Aorta (tissue), 5 donors: ENCODE results near the gene CBLB. TPM values are rescaled to one million over a fixed set of nuclear protein-coding genes. Genes with fewer than 3 reads are reported as not detected.
"Not testable (repeated sequence)": the region's sequence is repeated elsewhere in the genome, so short reads cannot be mapped to it uniquely, and the experiment has no call there.

ENCODE experiments used
- ATAC-seq: fragments of 200-7000 bp; cut with Tn5 transposase; one replicate; pipeline ENCODE4 v1.9.1; 2022; ENCODE audit warnings: moderate library complexity; ENCODE audit not compliant: low FRiP score
- DNase-seq, 2 donors: peaks; one replicate each; pipeline ENCODE4 v3.0.0-alpha.2; 2020
- H3K27ac ChIP-seq, 2 donors: one replicate each; pipeline ENCODE4 v1.5.1; 2013; ENCODE audit warnings: low read length in 2 of 2, mild to moderate bottlenecking in 2 of 2, moderate library complexity in 2 of 2, control low read depth in 1 of 2, inconsistent platforms in 1 of 2, low read depth in 1 of 2
- H3K27me3 ChIP-seq, 2 donors: one replicate each; pipeline ENCODE4 v1.6.1; 2013; ENCODE audit warnings: control low read depth in 1 of 2, low read length in 1 of 2, mild to moderate bottlenecking in 1 of 2, moderate library complexity in 1 of 2; ENCODE audit not compliant: insufficient read depth in 2 of 2, control insufficient read depth in 1 of 2
- H3K36me3 ChIP-seq, 2 donors: one replicate each; pipeline ENCODE4 v1.6.1; 2013; ENCODE audit warnings: control low read depth in 1 of 2, low read length in 1 of 2, mild to moderate bottlenecking in 1 of 2; ENCODE audit not compliant: insufficient read depth in 2 of 2, control insufficient read depth in 1 of 2
- H3K4me1 ChIP-seq, 2 donors: one replicate each; pipeline ENCODE4 v1.6.1; 2013; ENCODE audit warnings: low read length in 2 of 2, control low read depth in 1 of 2, mild to moderate bottlenecking in 1 of 2, moderate library complexity in 1 of 2; ENCODE audit not compliant: insufficient read depth in 2 of 2, control insufficient read depth in 1 of 2
- H3K4me3 ChIP-seq, 2 donors: one replicate each; pipeline ENCODE4 v1.5.1; 2013; ENCODE audit warnings: low read length in 2 of 2, control low read depth in 1 of 2, mild to moderate bottlenecking in 1 of 2
- H3K9me3 ChIP-seq: one replicate; pipeline ENCODE4 v1.6.1; 2013; ENCODE audit warnings: mild to moderate bottlenecking, low read length; ENCODE audit not compliant: control insufficient read depth
- WGBS, 2 donors: extraction: QIAGEN DNeasy Blood & Tissue Kit; methylation state at CpG; one replicate each; pipeline ENCODE4 v1.1.7; 2013; 5-methylcytosine and 5-hydroxymethylcytosine counted together
- intact Hi-C, 2 donors: fragments of 100-400 bp; cut with DNase I; formaldehyde crosslinking; loops; one replicate each; pipeline versions ENCODE4 v1.14.2 to v1.15.0; 2022
- polyA plus RNA-seq, 2 donors: library from polyadenylated mRNA; stranded (reverse); fragments of 200-250 nt; gene quantifications; one replicate each; pipeline ENCODE4 v1.2.3, GENCODE V29; 2013
- total RNA-seq, 2 donors: library from RNA; stranded (reverse); fragmentation: NEBNext Ultra II Directional; extraction: Animal tissue kit (Norgen Biotek cat#: 25700); gene quantifications; one replicate each; pipeline ENCODE4 v1.2.1, GENCODE V29; 2021
- donor health status: healthy with polysubstance abuse.
- donor health status: Bipolar disorder and iron deficiency.
- donor health status: DM: no; HTN: no; CAD: no.
- donor health status: DM: no; HTN: no; CAD: no.
- donor health status: DM: yes; HTN: yes; CAD: no.

The CBLB gene
- total and polyA plus RNA-seq, 4 donors, result 3.3 to 126 (median 54.1) TPM

DNA sequence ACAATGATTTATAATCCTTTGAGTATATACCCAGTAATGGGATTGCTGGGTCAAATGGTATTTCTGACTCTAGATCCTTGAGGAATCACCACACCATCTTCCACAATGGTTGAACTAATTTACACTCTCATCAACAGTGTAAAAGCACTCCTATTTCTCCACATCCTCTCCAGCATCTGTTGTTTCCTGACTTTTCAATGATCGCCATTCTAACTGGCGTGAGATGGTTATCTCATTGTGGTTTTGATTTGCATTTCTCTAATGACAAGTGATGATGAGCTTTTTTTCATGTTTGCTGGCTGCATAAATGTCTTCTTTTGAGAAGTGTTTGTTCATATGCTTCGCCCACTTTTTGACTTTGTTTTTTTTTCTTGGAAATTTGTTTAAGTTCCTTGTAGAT, 141.8 kb downstream of the CBLB start:
- H3K4me1 ChIP-seq, H3K27me3 ChIP-seq, H3K27ac ChIP-seq, H3K4me3 ChIP-seq, DNase-seq, intact Hi-C loops, H3K36me3 ChIP-seq, ATAC-seq, H3K9me3 ChIP-seq: not testable (repeated sequence)
- WGBS, 2 donors, result 96 to 98% methylated on average over 3 of the region's 3 CpGs

DNA sequence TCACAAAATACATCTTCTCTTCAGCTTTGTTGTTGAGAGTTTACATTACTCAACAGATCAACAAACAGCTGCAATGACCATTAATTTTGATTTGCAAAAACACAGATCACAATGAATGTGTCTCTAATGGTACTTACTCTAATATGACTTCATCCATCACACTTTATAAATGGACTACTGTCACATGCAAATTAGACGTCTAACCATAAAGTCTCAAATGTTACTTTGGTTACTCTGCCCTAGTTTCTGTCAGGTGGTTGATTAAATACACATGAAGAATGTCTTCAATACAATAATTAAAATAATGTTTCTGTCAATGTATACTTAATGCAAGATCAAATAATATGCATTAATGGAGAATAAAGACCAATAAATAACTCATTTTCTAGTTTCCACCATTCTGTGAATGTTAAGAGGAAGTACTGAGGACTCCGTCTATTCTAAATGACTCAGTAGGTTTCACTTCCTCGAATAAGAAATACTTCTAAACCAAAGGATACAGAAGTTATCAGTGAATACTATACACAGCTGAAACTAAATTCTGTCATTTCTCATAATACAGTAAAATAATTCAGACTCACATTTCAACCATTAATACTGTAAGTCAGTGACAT, 145.8 kb downstream of the CBLB start:
- 81 to 83% methylated on average over 3 of the region's 3 CpGs for WGBS, 2 donors
- intact Hi-C loops, result no loop called here
- no peak overlapping the region for H3K27ac ChIP-seq
- no peaks in the 10 kb centered on the region for H3K4me1 ChIP-seq
- ATAC-seq (no peak), DNase-seq (no peak)
- no peak overlapping the region for H3K4me3 ChIP-seq
- no peaks in the 10 kb centered on the region for H3K27me3 ChIP-seq
- peaks cover 4 to 6% of the 10 kb centered on the region in 2 donors for H3K36me3 ChIP-seq
- H3K9me3 ChIP-seq, result no peaks in the 10 kb centered on the region

- intact Hi-C loops, result no loop called here
- Histone ChIP-seq H3K4me1 (no peaks in the 10 kb centered on the region), H3K36me3 (peaks cover 4 to 6% of the 10 kb centered on the region in 2 donors), H3K27me3 (no peaks in the 10 kb centered on the region), H3K4me3 (no peak overlapping the region), H3K27ac (no peak overlapping the region), H3K9me3 (no peaks in the 10 kb centered on the region)
- 92 to 94% methylated on average over 12 of the region's 12 CpGs for WGBS, 2 donors
- DNase-seq (no peak), ATAC-seq (no peak)
Measured at GRCh38 chr3:105719791-105720190, 149.0 kb downstream of the CBLB start.

- Histone ChIP-seq H3K27me3 (no peaks in the 10 kb centered on the region), H3K4me3 (no peak overlapping the region), H3K9me3 (no peaks in the 10 kb centered on the region), H3K4me1 (no peaks in the 10 kb centered on the region), H3K27ac (no peak overlapping the region), H3K36me3 (peaks cover 4 to 6% of the 10 kb centered on the region in 2 donors)
- intact Hi-C loops, result no loop called here
- 71 to 76% methylated on average over 3 of the region's 3 CpGs for WGBS, 2 donors
- ATAC-seq (no peak), DNase-seq (no peak)
Measured at GRCh38 chr3:105715372-105715771, 153.4 kb downstream of the CBLB start.

DNA sequence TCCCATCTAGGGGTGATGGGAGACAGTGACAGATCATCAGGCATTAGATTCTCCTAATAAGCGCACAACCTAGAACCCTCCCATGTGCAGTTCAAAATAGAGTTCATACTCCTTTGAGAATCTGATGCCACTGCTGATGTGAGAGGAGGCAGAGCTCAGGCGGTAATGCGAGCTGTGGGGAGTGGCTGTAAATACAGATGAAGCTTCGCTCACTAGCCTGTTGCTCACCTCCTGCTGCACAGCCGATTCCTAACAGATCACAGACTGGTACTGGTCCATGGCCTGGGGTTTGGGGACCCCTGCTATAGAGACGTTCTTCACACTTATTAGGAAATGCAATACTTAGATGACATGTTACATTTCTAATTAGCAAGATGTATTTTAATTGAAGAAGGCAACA, 154.4 kb downstream of the CBLB start:
- WGBS, 2 donors, result 97% methylated on average over 6 of the region's 6 CpGs
- Histone ChIP-seq H3K27me3 (no peaks in the 10 kb centered on the region), H3K9me3 (no peaks in the 10 kb centered on the region), H3K36me3 (peaks cover 2 to 6% of the 10 kb centered on the region in 2 donors), H3K4me1 (no peaks in the 10 kb centered on the region), H3K4me3 (no peak overlapping the region), H3K27ac (no peak overlapping the region)
- DNase-seq, result no peak
- intact Hi-C loops, result no loop called here
- ATAC-seq, result no peak

DNA sequence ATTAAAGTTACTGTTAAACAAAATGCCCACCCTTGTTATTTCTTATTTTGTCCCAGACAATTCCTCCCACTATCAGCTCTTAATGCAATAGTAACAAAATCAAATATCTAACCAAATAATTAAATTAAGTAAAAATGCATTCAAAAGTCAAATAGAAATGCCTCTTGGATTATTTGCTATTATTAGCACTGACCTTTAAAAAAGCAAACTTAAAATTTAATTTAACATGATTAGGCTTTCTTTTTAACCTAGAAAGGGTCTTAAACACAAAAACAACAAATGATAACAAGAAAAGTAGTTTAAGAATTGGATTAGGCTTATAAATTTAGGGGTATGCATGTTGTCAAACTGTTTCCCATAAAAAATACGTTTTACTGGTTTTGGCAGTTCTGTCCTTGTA, 159.8 kb downstream of the CBLB start:
- no peak for ATAC-seq
- no peaks in the 10 kb centered on the region for H3K27me3 ChIP-seq
- H3K27ac ChIP-seq, result no peak overlapping the region
- no peak overlapping the region for H3K4me3 ChIP-seq
- 74 to 83% methylated on average over 1 of the region's 1 CpG for WGBS, 2 donors
- H3K36me3 ChIP-seq, result peaks cover 0 to under 1% of the 10 kb centered on the region in 2 donors
- no peaks in the 10 kb centered on the region for H3K9me3 ChIP-seq
- H3K4me1 ChIP-seq, result no peaks in the 10 kb centered on the region
- DNase-seq, result no peak
- intact Hi-C loops, result no loop called here

GRCh38 chr3:105707009-105707408, 161.8 kb downstream of the CBLB start:
- no peaks in the 10 kb centered on the region for H3K9me3 ChIP-seq
- ATAC-seq, result no peak
- H3K27ac ChIP-seq, result no peak overlapping the region
- no peak for DNase-seq
- no peaks in the 10 kb centered on the region for H3K27me3 ChIP-seq
- 96 to 97% methylated on average over 2 of the region's 2 CpGs for WGBS, 2 donors
- intact Hi-C loops, result no loop called here
- H3K4me3 ChIP-seq, result no peak overlapping the region
- H3K36me3 ChIP-seq, result peaks cover 2 to 3% of the 10 kb centered on the region in 2 donors
- no peaks in the 10 kb centered on the region for H3K4me1 ChIP-seq

DNA sequence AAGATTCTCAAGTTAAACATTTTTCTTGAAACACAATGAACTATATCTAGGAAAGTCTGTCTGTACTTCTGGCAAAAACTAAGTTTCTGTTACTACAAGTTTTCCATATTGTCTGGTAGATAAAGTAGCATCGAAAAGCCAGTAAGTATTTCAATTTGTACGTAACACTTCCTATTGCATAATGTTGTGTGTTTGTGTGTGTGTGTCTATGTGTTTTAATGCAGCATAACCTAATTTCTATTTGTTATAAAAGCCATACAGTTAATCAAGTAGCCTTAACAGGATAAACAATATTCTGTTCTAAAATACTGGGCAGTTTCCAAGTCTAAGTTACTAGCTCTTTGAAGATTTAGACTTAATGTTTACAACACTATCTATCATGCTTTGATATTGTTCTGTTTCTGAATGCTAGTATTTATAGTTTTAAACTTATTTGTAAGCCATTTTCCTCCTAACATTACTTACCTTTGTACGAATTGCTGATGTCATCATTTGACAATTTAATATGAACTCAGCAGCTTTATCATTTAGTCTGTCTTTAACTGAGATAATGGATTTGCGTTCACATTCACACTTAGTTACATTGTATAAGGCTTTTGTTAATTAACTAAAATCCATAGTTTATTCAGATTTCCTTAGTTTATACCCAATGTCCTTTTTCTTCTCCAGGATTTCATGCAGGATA, 163.9 kb downstream of the CBLB start:
- intact Hi-C loops, result no loop called here
- Histone ChIP-seq H3K27me3 (no peaks in the 10 kb centered on the region), H3K4me3 (no peak overlapping the region), H3K36me3 (peaks cover 5 to 7% of the 10 kb centered on the region in 2 donors), H3K9me3 (no peaks in the 10 kb centered on the region), H3K27ac (no peak overlapping the region), H3K4me1 (no peaks in the 10 kb centered on the region)
- no peak for DNase-seq
- WGBS, 2 donors, result 95% methylated on average over 4 of the region's 4 CpGs
- no peak for ATAC-seq

- ATAC-seq (no peak), DNase-seq (no peak)
- Histone ChIP-seq H3K9me3 (no peaks in the 10 kb centered on the region), H3K4me1 (no peaks in the 10 kb centered on the region), H3K27me3 (no peaks in the 10 kb centered on the region), H3K36me3 (peaks cover 5 to 7% of the 10 kb centered on the region in 2 donors), H3K27ac (no peak overlapping the region), H3K4me3 (no peak overlapping the region)
- intact Hi-C loops, result no loop called here
- WGBS, 2 donors, result 100% methylated on average over 1 of the region's 1 CpG
Measured at GRCh38 chr3:105700575-105700974, 168.2 kb downstream of the CBLB start.
